OCI-LY3 (cell line): Measurements from ENCODE around the gene C1RL.

ENCODE experiments used
- EZH2phosphoT487 ChIP-seq: fragments of 200-600 bp; shearing (Covaris generic); IDR thresholded peaks from 2 replicates; pipeline ENCODE4 v1.6.1; 2018; ENCODE audit warnings: antibody characterized with exemption, mixed run types, low read depth
- TF ChIP-seq, protein P1 (sequence below): fragments of 200-600, 300-600 bp; sonication (generic); IDR thresholded peaks from 2 replicates; pipeline ENCODE4 v1.5.1; 2014; ENCODE audit warnings: antibody characterized with exemption, low read length, low read depth

DNA sequence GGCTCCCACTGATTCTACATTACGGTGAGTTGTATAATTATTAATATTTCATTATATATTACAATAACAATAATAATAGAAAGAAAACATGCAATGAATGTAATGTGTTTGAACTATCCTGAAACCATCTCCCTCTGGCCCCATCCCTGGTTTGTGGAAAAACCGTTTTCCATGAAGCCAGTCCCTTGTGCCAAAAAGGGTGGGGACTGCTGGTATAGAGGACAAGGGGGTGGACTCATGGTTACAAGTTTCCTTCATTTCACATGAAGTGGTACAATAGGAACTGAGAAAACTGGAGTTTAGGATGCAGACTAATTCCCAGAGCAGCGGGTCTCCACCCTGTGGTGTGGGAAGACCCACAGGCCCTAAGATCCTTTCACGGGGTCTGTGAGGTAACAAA is 3.0 kb upstream of the C1RL start:
- TF ChIP-seq, protein P1, sequence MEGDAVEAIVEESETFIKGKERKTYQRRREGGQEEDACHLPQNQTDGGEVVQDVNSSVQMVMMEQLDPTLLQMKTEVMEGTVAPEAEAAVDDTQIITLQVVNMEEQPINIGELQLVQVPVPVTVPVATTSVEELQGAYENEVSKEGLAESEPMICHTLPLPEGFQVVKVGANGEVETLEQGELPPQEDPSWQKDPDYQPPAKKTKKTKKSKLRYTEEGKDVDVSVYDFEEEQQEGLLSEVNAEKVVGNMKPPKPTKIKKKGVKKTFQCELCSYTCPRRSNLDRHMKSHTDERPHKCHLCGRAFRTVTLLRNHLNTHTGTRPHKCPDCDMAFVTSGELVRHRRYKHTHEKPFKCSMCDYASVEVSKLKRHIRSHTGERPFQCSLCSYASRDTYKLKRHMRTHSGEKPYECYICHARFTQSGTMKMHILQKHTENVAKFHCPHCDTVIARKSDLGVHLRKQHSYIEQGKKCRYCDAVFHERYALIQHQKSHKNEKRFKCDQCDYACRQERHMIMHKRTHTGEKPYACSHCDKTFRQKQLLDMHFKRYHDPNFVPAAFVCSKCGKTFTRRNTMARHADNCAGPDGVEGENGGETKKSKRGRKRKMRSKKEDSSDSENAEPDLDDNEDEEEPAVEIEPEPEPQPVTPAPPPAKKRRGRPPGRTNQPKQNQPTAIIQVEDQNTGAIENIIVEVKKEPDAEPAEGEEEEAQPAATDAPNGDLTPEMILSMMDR, result no peak
- TF ChIP-seq EZH2phosphoT487, result no peak
